Panc1 (cell line): ENCODE measurements around the gene CTBP1. TPM values are rescaled to one million over a fixed set of nuclear protein-coding genes. Genes with fewer than 3 reads are reported as not detected.

Experiments
- ATAC-seq: fragments of 200-7000 bp; cut with Tn5 transposase; 2 replicates; pipeline ENCODE4 v1.9.1; 2020; ENCODE audit warnings: mild to moderate bottlenecking, moderate library complexity
- BruUV-seq: library from RNA; stranded (reverse); fragments of 400-500 nt; replicated peaks from 2 replicates; lab custom pipeline; 2021; lab: Mats Ljungman, UMichigan
- CTCF ChIA-PET: fragments of 300-600 bp; sonication (Branson Sonifier 250); formaldehyde crosslinking; loops from one replicate; lab custom pipeline; 2022; ENCODE audit warnings: antibody characterized with exemption; lab: Charles Lee
- POLR2A ChIA-PET: fragments of 300-600 bp; sonication (Branson Sonifier 250); formaldehyde crosslinking; loops from one replicate; lab custom pipeline; 2022; ENCODE audit warnings: antibody characterized with exemption; lab: Charles Lee
- DNase-seq: peaks from one replicate; pipeline ENCODE4 v3.0.0-alpha.2; 2010; ENCODE audit warnings: low read depth, low spot score
- H3K27ac ChIP-seq: 2 replicates; pipeline ENCODE4 v1.5.1; 2011; ENCODE audit warnings: mild to moderate bottlenecking, low read length, inconsistent platforms
- H3K27me3 ChIP-seq: fragments of 200-500 bp; sonication (Bioruptor generic); 2 replicates; pipeline ENCODE4 v1.6.0; 2014; ENCODE audit warnings: low read length, inconsistent platforms; ENCODE audit not compliant: control insufficient read depth, insufficient read depth
- H3K36me3 ChIP-seq: fragments of 200-500 bp; sonication (Bioruptor generic); 2 replicates; pipeline ENCODE4 v1.5.1; 2014; ENCODE audit warnings: inconsistent platforms, mild to moderate bottlenecking, low read length, moderate library complexity; ENCODE audit not compliant: control insufficient read depth, insufficient read depth
- H3K4me1 ChIP-seq: 2 replicates; pipeline ENCODE4 v1.5.1; 2011; ENCODE audit warnings: inconsistent platforms, mild to moderate bottlenecking, low read length, moderate library complexity; ENCODE audit not compliant: control insufficient read depth, insufficient read depth
- H3K4me3 ChIP-seq, 2 experiments: 2 replicates each; pipeline ENCODE4 v1.5.1; 2011 to 2012; ENCODE audit warnings: low read depth in 2 of 2, low read length in 2 of 2, mild to moderate bottlenecking in 2 of 2, inconsistent platforms in 1 of 2, moderate library complexity in 1 of 2
- H3K9me3 ChIP-seq: fragments of 200-500 bp; sonication (Bioruptor generic); 2 replicates; pipeline ENCODE4 v1.5.1; 2014; ENCODE audit warnings: low read depth, mild to moderate bottlenecking, inconsistent platforms, low read length, moderate library complexity; ENCODE audit not compliant: control insufficient read depth, insufficient read depth
- POLR2AphosphoS5 ChIP-seq: IDR thresholded peaks from 2 replicates; pipeline ENCODE4 v1.6.1; 2012; ENCODE audit warnings: mild to moderate bottlenecking, low read depth, low read length, moderate library complexity
- SIN3A ChIP-seq: IDR thresholded peaks from 2 replicates; pipeline ENCODE4 v1.6.1; 2012; ENCODE audit warnings: low read depth, mild to moderate bottlenecking, low read length, moderate library complexity, borderline replicate concordance; ENCODE audit not compliant: insufficient read depth
- TCF7L2 ChIP-seq: IDR thresholded peaks from 2 replicates; pipeline ENCODE4 v1.6.1; 2011; ENCODE audit warnings: mild to moderate bottlenecking, low read depth, low read length, inconsistent platforms
- in situ Hi-C: cut with HindIII; loops from 2 replicates; pipeline ENCODE4 v1.10.0; 2016; ENCODE audit warnings: low sequenced_read_pairs, low pct_unique_long_range_greater_than_20kb
- intact Hi-C: fragments of 100-400 bp; cut with micrococcal nuclease; formaldehyde crosslinking; loops from one replicate; pipeline ENCODE4 v1.10.0; 2022; ENCODE audit not compliant: unreplicated experiment
- total RNA-seq: library from RNA; stranded (reverse); gene quantifications from one replicate; pipeline ENCODE4 v1.2.1, GENCODE V29; 2021; ENCODE audit not compliant: unreplicated experiment
- TF ChIP-seq, protein P1 (sequence below): fragments of 450-650 bp; IDR thresholded peaks from 2 replicates; pipeline ENCODE4 v1.5.1; 2017; ENCODE audit warnings: mild to moderate bottlenecking
- TF ChIP-seq, protein P2 (sequence below), 2 experiments: IDR thresholded peaks; 2 replicates each; pipeline ENCODE4 v1.6.1; 2011 to 2012; ENCODE audit warnings: low read depth in 2 of 2, control low read depth in 1 of 2, low read length in 1 of 2, mild to moderate bottlenecking in 1 of 2, moderate library complexity in 1 of 2; ENCODE audit not compliant: insufficient read depth in 1 of 2

Gene CTBP1
- total RNA-seq, 1 experiment from 2014 or later, result 157 TPM

DNA sequence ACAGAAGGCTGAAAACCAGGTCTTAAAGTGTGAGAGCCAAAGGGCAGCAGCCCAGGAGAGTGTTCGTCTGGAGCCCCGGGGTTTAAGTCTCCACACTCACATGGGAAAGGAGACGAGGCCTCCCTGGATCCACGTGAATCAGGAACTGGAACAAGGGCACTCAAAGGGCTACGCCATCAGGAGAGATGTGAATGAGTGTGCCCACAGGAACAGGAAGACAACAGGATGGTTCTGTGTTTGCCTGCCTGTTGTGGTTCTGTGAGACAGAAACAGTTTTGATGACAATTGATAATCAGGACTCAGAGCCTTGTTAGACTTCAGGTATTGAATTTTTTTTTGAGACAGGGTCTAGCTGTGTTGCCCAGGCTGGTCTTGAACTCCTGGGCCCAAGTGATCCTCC lies 4.9 kb upstream of the CTBP1 start:
- TF ChIP-seq, protein P1, sequence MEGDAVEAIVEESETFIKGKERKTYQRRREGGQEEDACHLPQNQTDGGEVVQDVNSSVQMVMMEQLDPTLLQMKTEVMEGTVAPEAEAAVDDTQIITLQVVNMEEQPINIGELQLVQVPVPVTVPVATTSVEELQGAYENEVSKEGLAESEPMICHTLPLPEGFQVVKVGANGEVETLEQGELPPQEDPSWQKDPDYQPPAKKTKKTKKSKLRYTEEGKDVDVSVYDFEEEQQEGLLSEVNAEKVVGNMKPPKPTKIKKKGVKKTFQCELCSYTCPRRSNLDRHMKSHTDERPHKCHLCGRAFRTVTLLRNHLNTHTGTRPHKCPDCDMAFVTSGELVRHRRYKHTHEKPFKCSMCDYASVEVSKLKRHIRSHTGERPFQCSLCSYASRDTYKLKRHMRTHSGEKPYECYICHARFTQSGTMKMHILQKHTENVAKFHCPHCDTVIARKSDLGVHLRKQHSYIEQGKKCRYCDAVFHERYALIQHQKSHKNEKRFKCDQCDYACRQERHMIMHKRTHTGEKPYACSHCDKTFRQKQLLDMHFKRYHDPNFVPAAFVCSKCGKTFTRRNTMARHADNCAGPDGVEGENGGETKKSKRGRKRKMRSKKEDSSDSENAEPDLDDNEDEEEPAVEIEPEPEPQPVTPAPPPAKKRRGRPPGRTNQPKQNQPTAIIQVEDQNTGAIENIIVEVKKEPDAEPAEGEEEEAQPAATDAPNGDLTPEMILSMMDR, result no peak
- no peak for TF ChIP-seq TCF7L2
- TF ChIP-seq POLR2AphosphoS5, result no peak
- TF ChIP-seq, protein P2, sequence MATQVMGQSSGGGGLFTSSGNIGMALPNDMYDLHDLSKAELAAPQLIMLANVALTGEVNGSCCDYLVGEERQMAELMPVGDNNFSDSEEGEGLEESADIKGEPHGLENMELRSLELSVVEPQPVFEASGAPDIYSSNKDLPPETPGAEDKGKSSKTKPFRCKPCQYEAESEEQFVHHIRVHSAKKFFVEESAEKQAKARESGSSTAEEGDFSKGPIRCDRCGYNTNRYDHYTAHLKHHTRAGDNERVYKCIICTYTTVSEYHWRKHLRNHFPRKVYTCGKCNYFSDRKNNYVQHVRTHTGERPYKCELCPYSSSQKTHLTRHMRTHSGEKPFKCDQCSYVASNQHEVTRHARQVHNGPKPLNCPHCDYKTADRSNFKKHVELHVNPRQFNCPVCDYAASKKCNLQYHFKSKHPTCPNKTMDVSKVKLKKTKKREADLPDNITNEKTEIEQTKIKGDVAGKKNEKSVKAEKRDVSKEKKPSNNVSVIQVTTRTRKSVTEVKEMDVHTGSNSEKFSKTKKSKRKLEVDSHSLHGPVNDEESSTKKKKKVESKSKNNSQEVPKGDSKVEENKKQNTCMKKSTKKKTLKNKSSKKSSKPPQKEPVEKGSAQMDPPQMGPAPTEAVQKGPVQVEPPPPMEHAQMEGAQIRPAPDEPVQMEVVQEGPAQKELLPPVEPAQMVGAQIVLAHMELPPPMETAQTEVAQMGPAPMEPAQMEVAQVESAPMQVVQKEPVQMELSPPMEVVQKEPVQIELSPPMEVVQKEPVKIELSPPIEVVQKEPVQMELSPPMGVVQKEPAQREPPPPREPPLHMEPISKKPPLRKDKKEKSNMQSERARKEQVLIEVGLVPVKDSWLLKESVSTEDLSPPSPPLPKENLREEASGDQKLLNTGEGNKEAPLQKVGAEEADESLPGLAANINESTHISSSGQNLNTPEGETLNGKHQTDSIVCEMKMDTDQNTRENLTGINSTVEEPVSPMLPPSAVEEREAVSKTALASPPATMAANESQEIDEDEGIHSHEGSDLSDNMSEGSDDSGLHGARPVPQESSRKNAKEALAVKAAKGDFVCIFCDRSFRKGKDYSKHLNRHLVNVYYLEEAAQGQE (IDR thresholded peaks at IDR 0.05; ENCODE audit: insufficient read depth in 1 of 2, low read depth in 2 of 2, low read length in 1 of 2), result no peak
- no peak for TF ChIP-seq SIN3A
- CTCF ChIA-PET, result no interaction called here
- Histone ChIP-seq H3K4me3 (no peak overlapping the region), H3K9me3 (peaks cover 14% of the 10 kb centered on the region; the same call in 1 of the 2 replicates), H3K27ac (no peak overlapping the region), H3K36me3 (no peaks in the 10 kb centered on the region; the same call in 1 of the 2 replicates), H3K27me3 (no peaks in the 10 kb centered on the region), H3K4me1 (peaks cover 2% of the 10 kb centered on the region; the same call in 1 of the 2 replicates)
- ATAC-seq, result no peak
- BruUV-seq, result no TSS peak
- no peak for DNase-seq
- in situ Hi-C loops, result no loop called here
- intact Hi-C loops, result no loop called here
- POLR2A ChIA-PET, result no interaction called here

DNA sequence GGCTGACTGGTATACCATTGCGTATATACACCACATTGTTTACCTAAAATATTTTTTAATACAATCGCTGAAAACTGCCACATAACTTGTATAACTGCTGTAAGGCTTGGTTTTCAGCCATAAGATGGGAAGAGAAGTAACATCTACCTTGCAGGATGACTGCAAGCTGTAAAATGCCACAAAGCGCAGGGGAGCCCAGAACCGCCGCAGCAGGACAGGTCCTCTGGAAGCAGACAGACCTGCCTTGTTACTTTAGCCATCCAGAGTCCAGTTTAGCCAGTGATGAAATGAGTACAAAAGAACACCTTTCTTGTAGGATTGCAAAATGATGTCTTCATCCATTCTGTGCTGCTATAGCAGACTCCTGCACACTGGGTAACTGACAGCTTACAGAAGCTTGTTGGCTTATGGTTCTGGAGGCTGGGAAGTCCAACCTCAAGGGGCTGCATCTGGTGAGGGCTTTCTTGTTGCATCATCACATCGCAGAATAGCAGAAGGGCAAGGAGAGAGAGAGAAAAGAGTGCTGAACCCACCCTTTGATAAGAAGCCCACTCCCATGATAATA lies 4.1 kb upstream of the CTBP1 start:
- TF ChIP-seq POLR2AphosphoS5 (no peak), SIN3A (no peak), TCF7L2 (no peak)
- TF ChIP-seq, protein P1, result no peak
- TF ChIP-seq, protein P2 (IDR thresholded peaks at IDR 0.05; ENCODE audit: insufficient read depth in 1 of 2, low read depth in 2 of 2, low read length in 1 of 2), result no peak
- DNase-seq (no peak), ATAC-seq (no peak)
- Histone ChIP-seq H3K27ac (no peak overlapping the region), H3K4me3 (no peak overlapping the region), H3K36me3 (no peaks in the 10 kb centered on the region; the same call in 1 of the 2 replicates), H3K27me3 (no peaks in the 10 kb centered on the region), H3K9me3 (peaks cover 14% of the 10 kb centered on the region; the same call in 1 of the 2 replicates), H3K4me1 (peaks cover 2% of the 10 kb centered on the region; the same call in 1 of the 2 replicates)
- POLR2A ChIA-PET, result no interaction called here
- BruUV-seq, result no TSS peak
- intact Hi-C loops (no loop called here), in situ Hi-C loops (no loop called here)
- CTCF ChIA-PET, result no interaction called here
